GM18873 (cell line): Measurements from ENCODE around the gene MANEAL.
"Not testable (repeated sequence)": the region's sequence is repeated elsewhere in the genome, so short reads cannot be mapped to it uniquely, and the experiment has no call there.

ENCODE experiments used
- ATAC-seq: cut with Tn5 transposase; IDR thresholded peaks from one replicate; pipeline ENCODE4 v1.9.1; 2021; ENCODE audit warnings: mild to moderate bottlenecking, moderate library complexity, moderate number of reproducible peaks; ENCODE audit not compliant: unreplicated experiment, low FRiP score

The MANEAL gene

GRCh38 chr1:37793773-37794371 lies at the start of gene MANEAL:
TSS of gene MANEAL (plus strand) at chr1:37793847. CDS start at chr1:37794183, 336 bp downstream.
- no peak for ATAC-seq

GRCh38 chr1:37746806-37747205 lies 46.8 kb upstream of the MANEAL start:
- ATAC-seq, result no peak

GRCh38 chr1:37748565-37748964 lies 45.1 kb upstream of the MANEAL start:
- ATAC-seq, result no peak

DNA sequence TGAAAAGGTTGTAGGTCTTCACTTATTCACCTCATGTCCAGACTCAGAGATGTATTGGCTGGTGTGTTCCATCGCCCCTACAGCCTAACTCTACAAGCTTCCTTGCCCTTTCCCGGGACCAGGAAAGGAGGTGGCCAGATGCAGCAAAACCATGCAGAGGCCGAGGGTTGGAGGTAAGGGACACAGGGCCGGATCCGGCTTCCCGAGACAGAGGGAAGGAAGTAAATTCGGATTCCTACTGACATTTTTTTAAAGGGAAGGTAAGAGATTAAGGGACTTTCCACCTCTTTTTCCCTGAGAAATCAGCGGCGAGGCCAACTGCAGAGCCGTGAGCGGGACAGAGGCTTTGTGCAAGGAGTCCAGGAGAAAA lies 41.4 kb upstream of the MANEAL start:
- ATAC-seq, result no peak

DNA sequence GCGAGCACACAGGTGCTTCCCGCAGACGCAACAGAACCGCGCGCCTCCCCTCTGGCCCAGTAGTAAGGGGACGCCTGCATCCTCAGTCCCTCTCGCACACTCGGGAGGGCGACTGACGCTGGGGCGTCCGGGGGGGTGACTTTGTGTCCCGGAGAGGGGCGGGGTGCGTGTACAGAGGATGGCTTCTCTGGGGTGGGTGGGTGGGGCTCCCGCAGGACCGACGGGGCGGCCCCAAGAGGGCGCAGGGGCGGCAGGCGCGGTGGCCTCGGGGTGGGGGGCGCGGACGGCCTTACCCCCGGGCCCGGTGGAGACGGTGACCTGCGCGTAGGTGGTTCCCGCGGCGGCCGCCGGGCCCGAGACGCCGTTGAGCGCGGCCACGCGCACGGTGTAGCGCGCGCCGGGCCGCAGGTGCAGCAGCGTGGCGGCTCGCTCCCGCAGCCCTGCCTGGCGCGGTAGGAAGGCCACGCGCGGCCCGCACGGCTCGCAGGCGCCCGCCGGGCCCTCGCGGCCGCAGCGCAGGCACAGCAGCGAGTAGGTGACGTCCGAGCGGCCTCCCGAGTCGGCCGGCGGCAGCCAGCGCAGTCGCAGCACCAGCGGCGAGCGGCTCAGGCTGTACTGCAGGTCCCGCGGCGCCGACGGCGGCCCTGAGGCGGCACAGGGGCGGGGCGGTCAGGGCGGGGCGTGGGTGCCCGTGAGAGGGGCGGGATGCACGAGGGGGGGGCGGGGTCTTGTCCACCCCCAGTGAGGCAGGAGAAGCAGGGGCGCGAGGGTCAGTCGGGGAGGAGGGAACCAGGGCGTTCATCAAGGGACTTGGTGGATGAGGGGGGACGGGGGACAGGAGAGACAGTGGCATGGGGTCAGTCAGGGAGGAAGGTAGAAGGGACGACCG lies 40.8 kb upstream of the MANEAL start:
- no peak for ATAC-seq

DNA sequence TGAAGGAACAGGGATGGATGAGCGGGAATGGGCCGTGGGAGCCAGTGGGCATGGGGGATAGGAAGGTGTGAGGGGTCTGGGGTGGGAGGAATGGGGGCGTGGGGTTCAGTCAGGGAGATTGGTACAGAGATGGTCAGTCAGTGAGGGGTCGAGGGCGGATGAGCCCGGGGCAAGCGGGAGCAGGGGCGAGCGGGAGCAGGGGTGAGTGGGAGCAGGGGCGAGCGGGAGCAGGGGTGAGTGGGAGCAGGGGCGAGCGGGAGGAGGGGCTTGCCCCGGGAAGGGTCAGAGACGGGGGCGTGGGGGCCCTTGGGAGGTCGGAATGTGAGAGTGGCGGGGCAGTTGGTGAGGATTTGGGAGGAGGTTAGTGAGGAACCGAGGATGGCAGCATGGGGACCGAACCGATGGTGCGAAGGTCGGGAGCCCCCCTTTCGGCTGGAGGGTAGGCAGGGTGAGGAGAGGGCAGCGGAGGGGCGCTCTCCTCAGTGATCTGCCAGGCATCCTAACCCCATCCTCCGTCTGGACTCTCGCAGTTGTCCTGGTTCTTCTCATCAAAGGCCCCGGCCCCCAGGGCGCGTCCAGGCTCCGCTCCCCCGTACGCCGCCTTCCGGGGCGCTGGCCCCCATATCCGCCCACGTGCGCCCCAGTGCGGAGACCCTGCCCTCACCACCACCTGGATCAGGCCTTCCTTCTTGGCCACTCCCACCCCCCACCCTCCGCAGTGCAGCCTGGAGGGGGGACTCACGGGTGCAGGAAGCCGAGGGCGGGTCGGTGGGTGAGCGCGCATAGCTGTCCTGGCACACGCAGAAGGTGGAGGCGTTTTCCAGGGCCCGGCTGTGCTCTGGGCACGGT lies 40.0 kb upstream of the MANEAL start:
- ATAC-seq, result no peak

GRCh38 chr1:37755290-37755689 lies 38.4 kb upstream of the MANEAL start:
- ATAC-seq, result no peak

DNA sequence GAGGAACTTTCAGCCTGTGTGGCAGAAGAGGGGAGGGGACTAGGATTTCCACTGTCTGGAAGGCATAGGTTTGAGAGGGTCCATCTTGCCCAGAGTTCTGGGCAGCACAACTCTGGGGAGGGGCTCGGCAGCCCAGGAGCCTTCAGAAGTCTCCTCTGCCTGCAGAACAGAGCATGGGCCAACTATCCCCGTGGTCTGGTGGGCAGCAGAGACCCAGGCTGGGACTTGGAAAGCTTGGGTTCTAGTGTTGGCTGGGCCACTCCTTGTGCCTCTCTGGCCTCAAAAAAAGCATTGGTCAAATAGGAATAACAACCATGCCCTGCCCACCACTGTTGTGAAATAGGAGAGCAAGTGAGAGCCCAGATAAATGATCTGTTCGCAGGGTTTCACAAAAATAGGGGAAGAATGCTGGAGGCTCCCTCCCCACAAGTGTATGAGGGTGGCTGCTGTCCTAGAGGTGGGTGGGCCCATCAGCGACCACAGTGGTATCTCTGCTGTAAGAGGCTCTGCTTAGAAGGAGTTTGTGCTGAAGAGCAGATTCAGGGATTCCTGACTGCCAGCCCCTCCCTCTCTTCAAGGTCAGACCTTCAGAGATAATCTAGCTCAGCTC lies 37.6 kb upstream of the MANEAL start:
- no peak for ATAC-seq

DNA sequence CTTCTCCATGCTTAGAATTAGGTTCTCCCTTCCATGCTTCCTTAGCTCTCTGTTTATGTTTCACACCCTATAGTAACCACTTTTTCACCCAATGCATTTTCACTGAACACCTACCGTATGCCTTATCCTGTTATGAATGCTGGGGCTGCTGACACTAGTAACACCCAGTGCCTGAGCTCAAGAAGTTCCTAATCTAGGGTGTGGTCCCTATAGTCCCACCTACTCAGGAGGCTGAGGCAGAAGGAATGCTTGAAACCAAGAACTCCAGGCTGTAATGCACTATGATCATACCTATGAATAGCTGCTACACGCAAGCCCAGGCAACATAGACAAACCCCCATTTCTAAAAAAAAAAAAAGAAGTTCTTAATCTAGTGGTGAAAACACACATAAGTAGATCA lies 34.2 kb upstream of the MANEAL start:
- ATAC-seq, result no peak

DNA sequence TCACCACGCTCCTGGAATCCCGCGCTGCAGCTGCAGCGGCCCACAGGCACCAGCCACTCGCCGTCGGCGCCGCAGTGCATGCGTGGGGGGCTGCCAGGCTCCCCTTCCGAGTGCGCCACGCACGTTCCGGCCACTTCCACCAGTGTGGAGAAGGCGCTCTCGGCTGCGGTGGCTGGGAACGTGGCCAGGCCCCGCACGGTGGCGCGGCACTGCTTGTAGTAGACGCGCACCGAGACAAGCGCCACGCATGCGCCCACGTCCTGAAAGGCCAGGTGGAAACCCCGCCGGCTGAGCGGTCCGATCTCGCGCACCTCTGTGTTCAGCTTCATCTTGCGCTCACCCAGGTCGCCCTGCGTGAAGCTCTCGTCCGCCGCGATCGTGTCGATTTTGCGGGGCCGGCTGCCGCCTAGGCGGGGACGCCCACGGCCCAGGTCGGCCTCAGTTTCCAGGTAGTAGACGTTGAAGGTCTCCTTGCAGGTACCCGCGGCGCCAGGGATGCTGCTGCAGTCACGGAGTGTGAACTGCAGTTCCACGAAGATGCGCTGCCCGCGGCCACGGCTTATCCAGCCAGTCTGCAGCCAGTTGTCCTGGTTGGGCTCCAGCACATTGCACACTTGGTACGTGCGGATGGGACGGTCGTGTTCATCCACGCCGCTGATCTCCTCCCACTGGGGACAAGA lies 32.1 kb upstream of the MANEAL start:
- ATAC-seq, result no peak

GRCh38 chr1:37762516-37762915 lies 31.1 kb upstream of the MANEAL start:
- ATAC-seq, result no peak

DNA sequence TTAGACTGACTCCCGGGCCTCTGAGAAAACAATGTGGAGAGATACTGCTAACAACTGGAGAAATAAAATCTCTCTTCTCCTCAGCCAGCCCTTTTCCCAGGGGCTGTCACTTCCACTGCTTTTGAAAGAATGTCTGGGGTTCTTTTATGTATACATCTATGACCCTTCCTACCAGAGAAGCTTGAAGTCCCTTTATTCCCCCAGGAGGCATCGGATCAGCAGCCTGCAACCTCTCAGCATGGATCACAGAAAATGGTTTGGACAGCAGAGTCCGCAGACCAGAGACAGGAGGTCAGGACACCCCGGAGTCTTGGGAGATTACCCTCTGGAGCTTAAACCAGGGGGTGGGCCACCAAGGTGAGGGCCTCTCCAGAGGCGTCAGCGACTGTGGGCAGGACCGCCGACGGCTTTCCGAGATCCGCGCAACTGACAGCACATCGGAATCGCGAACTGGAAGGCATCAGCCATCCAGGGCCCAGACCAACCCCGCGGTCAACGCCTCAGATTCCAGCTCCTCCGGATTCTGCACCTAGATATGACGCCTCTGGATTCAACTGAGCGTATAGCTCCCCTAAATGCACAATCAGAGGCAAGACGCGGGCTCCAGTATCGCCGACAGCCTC lies 29.7 kb upstream of the MANEAL start:
- ATAC-seq, result no peak

DNA sequence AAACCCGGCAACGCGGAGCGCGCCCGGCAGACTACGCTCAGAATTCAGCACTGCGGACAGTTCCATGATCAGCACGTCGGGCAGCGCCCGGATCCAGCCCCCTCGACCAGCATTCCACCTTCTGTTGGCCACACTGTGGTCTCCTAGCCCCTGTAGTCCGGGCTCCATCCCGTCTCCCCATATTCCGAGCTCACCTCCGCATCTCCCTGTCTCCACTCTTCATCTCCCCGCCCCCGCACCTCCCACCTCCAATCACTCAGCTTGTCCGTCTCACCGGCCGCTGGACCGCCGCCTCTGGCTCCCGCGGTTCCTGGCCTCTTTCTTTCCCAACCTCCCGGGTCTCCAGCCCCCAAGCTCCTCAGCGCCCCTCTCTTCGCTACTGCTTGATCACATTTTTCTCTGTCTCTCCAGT lies 29.2 kb upstream of the MANEAL start:
- no peak for ATAC-seq

DNA sequence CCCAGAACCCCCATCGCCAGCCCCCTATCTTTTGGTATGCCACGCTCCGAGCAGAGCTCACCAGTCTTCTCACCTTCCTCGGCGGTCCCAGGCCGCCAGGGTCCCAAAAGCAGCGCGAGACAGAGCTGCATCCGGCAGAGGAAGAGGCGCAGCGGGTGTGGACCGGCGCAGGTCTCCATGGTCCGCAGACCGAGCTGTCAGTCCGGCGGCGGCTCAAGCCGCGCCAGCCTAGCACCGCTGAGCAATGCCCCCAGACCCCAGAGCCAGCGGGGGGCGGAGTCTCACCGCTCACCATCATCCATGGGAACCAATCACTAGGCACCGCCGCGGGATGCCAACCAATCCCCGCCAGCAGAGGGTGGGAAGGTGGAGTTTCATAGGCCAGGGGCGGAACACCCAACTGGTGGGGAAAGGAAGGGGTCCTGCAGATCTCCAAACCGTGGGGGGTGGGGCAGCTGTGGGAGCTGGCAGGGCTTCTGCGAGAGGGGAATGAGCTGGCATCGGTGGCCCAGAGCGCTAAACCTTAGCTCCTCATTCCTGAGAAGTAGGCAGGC lies 28.7 kb upstream of the MANEAL start, which contains the start of gene EPHA10:
Gene EPHA10, minus strand, starts transcription at position 233 of the 554 bp plus-strand sequence. Its CDS starts 54 bp downstream, at position 179.
- ATAC-seq, result no peak

GRCh38 chr1:37765916-37766664 lies 27.6 kb upstream of the MANEAL start:
- no peak for ATAC-seq

- ATAC-seq, result no peak
These were observed 26.2 kb upstream of the MANEAL start for GRCh38 chr1:37767488-37767887.

- not testable (repeated sequence) for ATAC-seq
These were observed 22.2 kb upstream of the MANEAL start for GRCh38 chr1:37771440-37771839.

- no peak for ATAC-seq
These were observed 16.6 kb upstream of the MANEAL start for GRCh38 chr1:37776946-37777516.
